SK-N-SH treated with all-trans-retinoic acid at 6 μM for 48 hours (cell line): ENCODE data around the gene DAW1.

Source experiments
- ATAC-seq: fragments of 200-7000 bp; cut with Tn5 transposase; 3 replicates; pipeline ENCODE4 v1.9.1; 2020; ENCODE audit warnings: mild to moderate bottlenecking, moderate library complexity
- ARNTL ChIP-seq: fragments of 450-650 bp; formaldehyde crosslinking; IDR thresholded peaks from 2 replicates; pipeline ENCODE4 v1.5.0; 2020; ENCODE audit warnings: low read depth, mild to moderate bottlenecking, moderate library complexity, borderline replicate concordance
- BACH2 ChIP-seq: fragments of 250-450 bp; sonication (Bioruptor Pico); IDR thresholded peaks from 2 replicates; pipeline ENCODE4 v1.9.0; 2021; ENCODE audit warnings: mild to moderate bottlenecking, borderline replicate concordance
- CREB5 ChIP-seq: fragments of 250-450 bp; sonication (Bioruptor Pico); IDR thresholded peaks from 2 replicates; pipeline ENCODE4 v1.5.1; 2020; ENCODE audit warnings: low read depth, mild to moderate bottlenecking, moderate library complexity
- CSDC2 ChIP-seq: fragments of 250-450 bp; sonication (Bioruptor Pico); IDR thresholded peaks from 2 replicates; pipeline ENCODE4 v1.5.0; 2020; ENCODE audit warnings: mild to moderate bottlenecking, moderate library complexity
- CSRNP3 ChIP-seq: fragments of 250-450 bp; sonication (Bioruptor Pico); IDR thresholded peaks from 2 replicates; pipeline ENCODE4 v1.5.1; 2021; ENCODE audit warnings: mild to moderate bottlenecking, moderate library complexity
- GLIS3 ChIP-seq: fragments of 250-450 bp; sonication (Bioruptor Pico); IDR thresholded peaks from 2 replicates; pipeline ENCODE4 v1.5.0; 2020; ENCODE audit warnings: mild to moderate bottlenecking, moderate library complexity
- ISL1 ChIP-seq: fragments of 250-450 bp; sonication (Bioruptor Pico); IDR thresholded peaks from 2 replicates; pipeline ENCODE4 v2.1.2; 2022; ENCODE audit warnings: mild to moderate bottlenecking, moderate library complexity
- OSR1 ChIP-seq: fragments of 250-450 bp; sonication (Bioruptor Pico); IDR thresholded peaks from 2 replicates; pipeline ENCODE4 v1.8.0; 2022; ENCODE audit warnings: moderate library complexity, mild to moderate bottlenecking, inconsistent platforms
- PATZ1 ChIP-seq: fragments of 250-450 bp; sonication (Bioruptor Pico); IDR thresholded peaks from 2 replicates; pipeline ENCODE4 v1.8.0; 2020; ENCODE audit warnings: mild to moderate bottlenecking, moderate library complexity, borderline replicate concordance
- POU6F1 ChIP-seq: fragments of 250-450 bp; sonication (Bioruptor Pico); IDR thresholded peaks from 2 replicates; pipeline ENCODE4 v1.8.0; 2021; ENCODE audit warnings: low read depth, mild to moderate bottlenecking, moderate library complexity, borderline replicate concordance
- PPARA ChIP-seq: fragments of 250-450 bp; sonication (Bioruptor Pico); IDR thresholded peaks from 2 replicates; pipeline ENCODE4 v1.5.0; 2020; ENCODE audit warnings: mild to moderate bottlenecking, borderline replicate concordance
- SNAI2 ChIP-seq: fragments of 250-450 bp; sonication (Bioruptor Pico); IDR thresholded peaks from 2 replicates; pipeline ENCODE4 v1.5.0; 2020; ENCODE audit warnings: mild to moderate bottlenecking, moderate library complexity
- TCF4 ChIP-seq: fragments of 250-450 bp; sonication (Bioruptor Pico); IDR thresholded peaks from 2 replicates; pipeline ENCODE4 v1.8.0; 2021; ENCODE audit warnings: mild to moderate bottlenecking, moderate library complexity, borderline replicate concordance
- TOX ChIP-seq: fragments of 250-450 bp; sonication (Bioruptor Pico); IDR thresholded peaks from 2 replicates; pipeline ENCODE4 v1.8.0; 2021; ENCODE audit warnings: mild to moderate bottlenecking, moderate library complexity, borderline replicate concordance
- TSHZ2 ChIP-seq: fragments of 250-450 bp; sonication (Bioruptor Pico); IDR thresholded peaks from 2 replicates; pipeline ENCODE4 v1.5.0; 2020; ENCODE audit warnings: mild to moderate bottlenecking, moderate library complexity
- ZFP3 ChIP-seq: fragments of 250-450 bp; sonication (Bioruptor Pico); IDR thresholded peaks from 2 replicates; pipeline ENCODE4 v1.5.0; 2020; ENCODE audit warnings: mild to moderate bottlenecking, moderate library complexity
- ZFP30 ChIP-seq: fragments of 450-650 bp; formaldehyde crosslinking; IDR thresholded peaks from 2 replicates; pipeline ENCODE4 v1.5.0; 2022; ENCODE audit warnings: mild to moderate bottlenecking, moderate library complexity
- ZNF565 ChIP-seq: fragments of 450-650 bp; formaldehyde crosslinking; conservative IDR thresholded peaks from 2 replicates; pipeline ENCODE4 v1.5.0; 2020; ENCODE audit warnings: low read depth, mild to moderate bottlenecking, moderate library complexity
- ZNF8 ChIP-seq: fragments of 450-650 bp; formaldehyde crosslinking; IDR thresholded peaks from 2 replicates; pipeline ENCODE4 v1.5.0; 2020; ENCODE audit warnings: mild to moderate bottlenecking, moderate library complexity

The DAW1 gene

GRCh38 chr2:227871375-227871791, at the start of gene DAW1:
Gene DAW1, plus strand, starts transcription at chr2:227871631. Its CDS starts 59 bp downstream, at chr2:227871690.
- TF ChIP-seq ARNTL (CRISPR knock-in tag): no peak
- no peak for TF ChIP-seq PPARA (CRISPR knock-in tag)
- TF ChIP-seq ZFP30 (CRISPR knock-in tag): no peak
- TF ChIP-seq PATZ1 (CRISPR knock-in tag): no peak
- TF ChIP-seq POU6F1 (CRISPR knock-in tag): no peak
- no peak for TF ChIP-seq OSR1 (CRISPR knock-in tag)
- no peak for TF ChIP-seq ZFP3 (CRISPR knock-in tag)
- no peak for TF ChIP-seq TOX (CRISPR knock-in tag)
- ATAC-seq: peak; percentile 88

- no peak for ATAC-seq
- TF ChIP-seq OSR1 (CRISPR knock-in tag) (no peak), POU6F1 (CRISPR knock-in tag) (no peak), ZNF8 (CRISPR knock-in tag) (no peak), CSDC2 (CRISPR knock-in tag) (no peak), CSRNP3 (no peak), ZNF565 (CRISPR knock-in tag) (no peak), SNAI2 (no peak), CREB5 (CRISPR knock-in tag) (no peak)
Measured at GRCh38 chr2:227822416-227823003, 48.9 kb upstream of the DAW1 start.

GRCh38 chr2:227823922-227824321, 47.5 kb upstream of the DAW1 start:
- no peak for TF ChIP-seq POU6F1 (CRISPR knock-in tag)
- TF ChIP-seq ZFP30 (CRISPR knock-in tag): no peak
- no peak for TF ChIP-seq TCF4 (CRISPR knock-in tag)
- no peak for TF ChIP-seq ZNF8 (CRISPR knock-in tag)
- TF ChIP-seq CREB5 (CRISPR knock-in tag): no peak
- TF ChIP-seq TSHZ2: no peak
- TF ChIP-seq ARNTL (CRISPR knock-in tag): no peak
- TF ChIP-seq ZFP3 (CRISPR knock-in tag): no peak
- no peak for TF ChIP-seq GLIS3 (CRISPR knock-in tag)
- TF ChIP-seq CSDC2 (CRISPR knock-in tag): no peak
- no peak for TF ChIP-seq ISL1
- no peak for TF ChIP-seq PPARA (CRISPR knock-in tag)
- no peak for TF ChIP-seq BACH2 (CRISPR knock-in tag)
- TF ChIP-seq, all 23 proteins: peak for 0
- no peak for ATAC-seq
